Lung (tissue), 12 donors: ENCODE results near the gene TACR2. TPM values are rescaled to one million over a fixed set of nuclear protein-coding genes. Genes with fewer than 3 reads are reported as not detected.

Experiments used
- ATAC-seq: fragments of 200-7000 bp; cut with Tn5 transposase; one replicate; pipeline ENCODE4 v1.9.1; 2020; ENCODE audit warnings: moderate number of reproducible peaks; ENCODE audit not compliant: insufficient read depth, low FRiP score
- DNase-seq, 3 donors: peaks; one replicate each; pipeline ENCODE4 v3.0.0-alpha.2; 2013 to 2017
- H3K27ac ChIP-seq, 2 donors: one replicate each; pipeline ENCODE4 v1.5.1; 2013; ENCODE audit warnings: mild to moderate bottlenecking in 2 of 2, moderate library complexity in 2 of 2, control low read depth in 1 of 2, inconsistent platforms in 1 of 2, low read depth in 1 of 2, low read length in 1 of 2
- H3K27me3 ChIP-seq, 3 donors: one replicate each; pipeline ENCODE4 v1.5.1; 2013; ENCODE audit warnings: low read length in 2 of 3; ENCODE audit not compliant: control insufficient read depth in 3 of 3, insufficient read depth in 3 of 3
- H3K36me3 ChIP-seq, 4 donors: one replicate each; pipeline ENCODE4 v1.5.1; 2013; ENCODE audit warnings: low read length in 4 of 4, mild to moderate bottlenecking in 1 of 4, moderate library complexity in 1 of 4; ENCODE audit not compliant: control insufficient read depth in 4 of 4, insufficient read depth in 4 of 4
- H3K4me1 ChIP-seq, 5 donors: one replicate each; pipeline ENCODE4 v1.5.1; 2013; ENCODE audit warnings: low read length in 5 of 5, mild to moderate bottlenecking in 2 of 5, moderate library complexity in 1 of 5; ENCODE audit not compliant: control insufficient read depth in 5 of 5, insufficient read depth in 5 of 5
- H3K4me3 ChIP-seq: one replicate; pipeline ENCODE4 v1.5.1; 2013; ENCODE audit warnings: mild to moderate bottlenecking, control low read depth, moderate library complexity
- H3K9ac ChIP-seq, 2 donors: one replicate each; pipeline ENCODE4 v1.5.1; 2013; ENCODE audit warnings: low read length in 2 of 2, control low read depth in 1 of 2; ENCODE audit not compliant: insufficient read depth in 1 of 2
- H3K9me3 ChIP-seq, 4 donors: one replicate each; pipeline ENCODE4 v1.5.1; 2013; ENCODE audit warnings: low read length in 3 of 4, mild to moderate bottlenecking in 1 of 4, moderate library complexity in 1 of 4; ENCODE audit not compliant: control insufficient read depth in 4 of 4, insufficient read depth in 3 of 4
- WGBS, 2 donors: extraction: QIAGEN DNeasy Blood & Tissue Kit; methylation state at CpG; one replicate each; pipeline ENCODE4 v1.1.7; 2013; 5-methylcytosine and 5-hydroxymethylcytosine counted together
- polyA plus RNA-seq, 2 donors: library from polyadenylated mRNA; stranded (reverse); fragments of 200-250 nt; gene quantifications; one replicate each; pipeline ENCODE4 v1.2.1, GENCODE V29; 2013
- total RNA-seq, 2 donors: library from RNA; depleted of rRNA in 1 of 2; stranded (reverse); fragments of >200 nt in 1 of 2; gene quantifications; one replicate each; pipeline ENCODE4 v1.2.1, GENCODE V29; 2014 to 2021
- TF ChIP-seq, protein P1 (sequence below): IDR thresholded peaks from 2 replicates; pipeline ENCODE4 v1.5.1; 2012; ENCODE audit warnings: mild to moderate bottlenecking; ENCODE audit errors: control extremely low read depth, extremely low read depth
- donor health status: control.
- donor health status: control.
- donor health status: Bipolar disorder and iron deficiency.
- donor health status: healthy.
- donor health status: DM: yes; HTN: yes; CAD: no.

The TACR2 gene
- total and polyA plus RNA-seq, 4 donors, result 0.28 to 0.83 (median 0.50) TPM

DNA sequence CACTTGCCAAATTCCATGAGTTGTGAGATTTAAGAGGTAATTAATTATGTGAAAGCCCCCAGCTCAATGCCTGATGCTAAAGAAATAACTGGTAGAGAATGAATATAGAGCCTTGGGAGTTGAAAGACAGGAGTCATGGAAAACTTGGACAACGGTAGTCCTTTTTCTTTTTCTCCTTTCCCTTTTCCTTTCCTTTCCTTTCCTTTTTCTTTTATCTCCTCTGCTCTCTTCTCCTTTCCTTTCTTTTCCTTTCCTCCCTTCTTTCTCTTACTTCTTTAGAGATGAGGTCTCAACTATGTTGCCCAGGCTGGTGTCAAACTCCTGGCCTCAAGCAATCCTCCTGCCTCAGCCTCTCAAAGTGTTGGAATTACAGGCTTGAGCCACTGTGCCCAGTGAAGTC is 26.6 kb upstream of the TACR2 start:
- Histone ChIP-seq H3K9me3 (no peaks in the 10 kb centered on the region), H3K9ac (no peak overlapping the region), H3K36me3 (no peaks in the 10 kb centered on the region), H3K27me3 (no peaks in the 10 kb centered on the region), H3K4me1 (peaks cover 0 to 20% (median 14%) of the 10 kb centered on the region in 5 donors), H3K27ac (no peak overlapping the region), H3K4me3 (no peak overlapping the region)
- no peak for DNase-seq
- TF ChIP-seq, protein P1, sequence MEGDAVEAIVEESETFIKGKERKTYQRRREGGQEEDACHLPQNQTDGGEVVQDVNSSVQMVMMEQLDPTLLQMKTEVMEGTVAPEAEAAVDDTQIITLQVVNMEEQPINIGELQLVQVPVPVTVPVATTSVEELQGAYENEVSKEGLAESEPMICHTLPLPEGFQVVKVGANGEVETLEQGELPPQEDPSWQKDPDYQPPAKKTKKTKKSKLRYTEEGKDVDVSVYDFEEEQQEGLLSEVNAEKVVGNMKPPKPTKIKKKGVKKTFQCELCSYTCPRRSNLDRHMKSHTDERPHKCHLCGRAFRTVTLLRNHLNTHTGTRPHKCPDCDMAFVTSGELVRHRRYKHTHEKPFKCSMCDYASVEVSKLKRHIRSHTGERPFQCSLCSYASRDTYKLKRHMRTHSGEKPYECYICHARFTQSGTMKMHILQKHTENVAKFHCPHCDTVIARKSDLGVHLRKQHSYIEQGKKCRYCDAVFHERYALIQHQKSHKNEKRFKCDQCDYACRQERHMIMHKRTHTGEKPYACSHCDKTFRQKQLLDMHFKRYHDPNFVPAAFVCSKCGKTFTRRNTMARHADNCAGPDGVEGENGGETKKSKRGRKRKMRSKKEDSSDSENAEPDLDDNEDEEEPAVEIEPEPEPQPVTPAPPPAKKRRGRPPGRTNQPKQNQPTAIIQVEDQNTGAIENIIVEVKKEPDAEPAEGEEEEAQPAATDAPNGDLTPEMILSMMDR, result no peak
- ATAC-seq, result no peak
- WGBS, 2 donors, result 94 to 96% methylated on average over 1 of the region's 1 CpG

DNA sequence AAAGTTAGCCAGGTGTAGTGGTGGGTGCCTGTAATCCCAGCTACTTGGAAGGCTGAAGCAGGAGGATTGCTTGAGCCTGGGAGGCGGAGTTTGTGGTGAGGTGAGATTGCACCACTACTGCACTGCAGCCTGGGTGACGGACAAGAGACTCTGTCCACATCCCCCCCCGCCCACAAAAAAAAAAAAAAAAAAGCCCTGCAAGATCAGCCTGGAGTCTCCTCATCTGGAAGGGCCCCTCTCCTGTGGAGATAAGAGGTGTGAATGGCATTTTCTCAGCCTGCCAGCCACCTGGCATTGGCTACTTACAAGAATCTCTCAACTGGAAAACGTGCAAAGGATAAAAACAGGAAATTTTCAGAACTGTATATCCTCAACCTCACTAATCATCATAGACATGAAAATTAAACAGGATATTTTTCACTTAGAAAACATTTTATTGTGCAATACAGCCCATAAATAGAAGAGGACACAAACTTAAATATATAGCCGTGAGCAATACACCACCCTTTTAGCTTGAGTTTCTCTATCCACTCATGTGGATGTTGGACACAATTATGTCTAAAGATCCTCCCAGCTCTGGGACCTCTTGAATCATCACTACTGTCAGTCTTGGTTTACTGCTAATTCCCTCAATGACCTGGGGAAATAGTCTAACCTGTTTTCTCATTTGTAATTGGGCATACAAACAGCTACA is 23.2 kb upstream of the TACR2 start:
- peak; percentile 33 to 71 (median 52) for DNase-seq
- Histone ChIP-seq H3K9ac (no peak overlapping the region), H3K9me3 (no peaks in the 10 kb centered on the region), H3K27me3 (no peaks in the 10 kb centered on the region), H3K27ac (no peak overlapping the region), H3K36me3 (no peaks in the 10 kb centered on the region), H3K4me3 (no peak overlapping the region), H3K4me1 (peaks cover 0 to 21% (median 11%) of the 10 kb centered on the region in 5 donors)
- ATAC-seq, result peak; percentile 58
- TF ChIP-seq, protein P1, result no peak
- WGBS, 2 donors, result 9 to 29% methylated on average over 5 of the region's 5 CpGs

DNA sequence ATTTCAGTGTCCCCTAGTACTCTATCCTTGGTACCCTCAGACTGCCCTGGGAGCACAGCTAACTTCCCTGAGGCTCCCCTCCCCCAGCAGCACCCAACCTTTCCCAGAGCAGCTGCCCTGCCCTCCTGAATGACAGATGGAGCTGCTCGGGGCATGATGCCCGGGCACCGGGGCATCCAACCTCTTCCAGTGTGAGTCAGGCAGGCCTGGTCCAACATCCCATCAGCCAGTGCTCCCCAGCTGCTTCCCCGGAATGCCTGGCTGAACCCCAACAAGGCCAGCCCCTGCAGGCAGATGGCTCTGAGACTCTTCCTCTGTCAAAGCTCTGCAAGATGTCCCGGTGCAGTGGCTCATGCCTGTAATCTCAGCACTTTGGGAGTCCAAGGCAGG is 22.6 kb upstream of the TACR2 start:
- peak; percentile 23 for ATAC-seq
- WGBS, 2 donors, result 43 to 64% methylated on average over 5 of the region's 5 CpGs
- no peak for DNase-seq

More for the DNA sequence above, 22.6 kb upstream of the TACR2 start:
- Histone ChIP-seq H3K27ac (peak overlapping the region; percentile 25 to 92), H3K9me3 (no peaks in the 10 kb centered on the region), H3K36me3 (no peaks in the 10 kb centered on the region), H3K4me1 (peaks cover 0 to 21% (median 11%) of the 10 kb centered on the region in 5 donors), H3K9ac (no peak overlapping the region), H3K4me3 (no peak overlapping the region), H3K27me3 (no peaks in the 10 kb centered on the region)
- TF ChIP-seq, protein P1, result no peak
